ENCODE measurements around the gene THRB. TPM values are rescaled to one million over a fixed set of nuclear protein-coding genes. Genes with fewer than 3 reads are reported as not detected.

THRB gene
- total RNA-seq, 1 donor from 2014 or later, result 32.8 TPM

GRCh38 chr3:24481193-24481592 is 13.5 kb downstream of the THRB start:
- intact Hi-C loops (cut with micrococcal nuclease), result no loop called here
- no peak for TF ChIP-seq CTCF (IDR thresholded peaks at IDR 0.05; ENCODE audit: borderline replicate concordance)
- H3K4me3 ChIP-seq, result no peak overlapping the region
- no peaks in the 10 kb centered on the region for H3K9me3 ChIP-seq (replicated peaks)
- no peak for DNase-seq
- no peaks in the 10 kb centered on the region for H3K27me3 ChIP-seq (ENCODE audit: low read depth)
- H3K36me3 ChIP-seq, result no peaks in the 10 kb centered on the region
- peaks cover 60% of the 10 kb centered on the region for H3K4me1 ChIP-seq
- no peak overlapping the region for H3K27ac ChIP-seq (replicated peaks)

GRCh38 chr3:24480497-24480896 is 14.2 kb downstream of the THRB start:
- intact Hi-C loops (cut with micrococcal nuclease), result no loop called here
- Histone ChIP-seq H3K4me1 (peaks cover 60% of the 10 kb centered on the region), H3K4me3 (no peak overlapping the region), H3K27me3 (ENCODE audit: low read depth) (no peaks in the 10 kb centered on the region), H3K36me3 (no peaks in the 10 kb centered on the region), H3K9me3 (replicated peaks) (no peaks in the 10 kb centered on the region), H3K27ac (replicated peaks) (no peak overlapping the region)
- no peak for TF ChIP-seq CTCF (IDR thresholded peaks at IDR 0.05; ENCODE audit: borderline replicate concordance)
- no peak for DNase-seq

- Histone ChIP-seq H3K27ac (replicated peaks) (no peak overlapping the region), H3K4me3 (no peak overlapping the region), H3K9me3 (replicated peaks) (no peaks in the 10 kb centered on the region), H3K27me3 (ENCODE audit: low read depth) (no peaks in the 10 kb centered on the region), H3K36me3 (no peaks in the 10 kb centered on the region), H3K4me1 (peaks cover 55% of the 10 kb centered on the region)
- intact Hi-C loops (cut with micrococcal nuclease), result no loop called here
- no peak for TF ChIP-seq CTCF (IDR thresholded peaks at IDR 0.05; ENCODE audit: borderline replicate concordance)
- DNase-seq, result no peak
Observed at GRCh38 chr3:24479816-24480215, 14.8 kb downstream of the THRB start.

- Histone ChIP-seq H3K9me3 (replicated peaks) (no peaks in the 10 kb centered on the region), H3K27me3 (ENCODE audit: low read depth) (no peaks in the 10 kb centered on the region), H3K36me3 (no peaks in the 10 kb centered on the region), H3K4me1 (peaks cover 48% of the 10 kb centered on the region), H3K4me3 (no peak overlapping the region), H3K27ac (replicated peaks) (no peak overlapping the region)
- no peak for DNase-seq
- TF ChIP-seq CTCF (IDR thresholded peaks at IDR 0.05; ENCODE audit: borderline replicate concordance), result no peak
- intact Hi-C loops (cut with micrococcal nuclease), result no loop called here
Observed at GRCh38 chr3:24476871-24477656, 17.6 kb downstream of the THRB start.

GRCh38 chr3:24475925-24476324 is 18.7 kb downstream of the THRB start:
- intact Hi-C loops (cut with micrococcal nuclease), result no loop called here
- H3K27me3 ChIP-seq (ENCODE audit: low read depth), result no peaks in the 10 kb centered on the region
- no peaks in the 10 kb centered on the region for H3K9me3 ChIP-seq (replicated peaks)
- TF ChIP-seq CTCF (IDR thresholded peaks at IDR 0.05; ENCODE audit: borderline replicate concordance), result no peak
- H3K27ac ChIP-seq (replicated peaks), result no peak overlapping the region
- no peak overlapping the region for H3K4me3 ChIP-seq
- DNase-seq, result no peak
- no peaks in the 10 kb centered on the region for H3K36me3 ChIP-seq
- H3K4me1 ChIP-seq, result peaks cover 47% of the 10 kb centered on the region
